Measurements from ENCODE around the gene HTATIP2. TPM values are rescaled to one million over a fixed set of nuclear protein-coding genes. Genes with fewer than 3 reads are reported as not detected.

Gene HTATIP2
- total and polyA plus RNA-seq, 9 of the 15 experiments (the other 6 are each of a cell fraction or from before 2014, with no cell fraction given), result 48.3 to 90.9 (median 64.4) TPM

DNA sequence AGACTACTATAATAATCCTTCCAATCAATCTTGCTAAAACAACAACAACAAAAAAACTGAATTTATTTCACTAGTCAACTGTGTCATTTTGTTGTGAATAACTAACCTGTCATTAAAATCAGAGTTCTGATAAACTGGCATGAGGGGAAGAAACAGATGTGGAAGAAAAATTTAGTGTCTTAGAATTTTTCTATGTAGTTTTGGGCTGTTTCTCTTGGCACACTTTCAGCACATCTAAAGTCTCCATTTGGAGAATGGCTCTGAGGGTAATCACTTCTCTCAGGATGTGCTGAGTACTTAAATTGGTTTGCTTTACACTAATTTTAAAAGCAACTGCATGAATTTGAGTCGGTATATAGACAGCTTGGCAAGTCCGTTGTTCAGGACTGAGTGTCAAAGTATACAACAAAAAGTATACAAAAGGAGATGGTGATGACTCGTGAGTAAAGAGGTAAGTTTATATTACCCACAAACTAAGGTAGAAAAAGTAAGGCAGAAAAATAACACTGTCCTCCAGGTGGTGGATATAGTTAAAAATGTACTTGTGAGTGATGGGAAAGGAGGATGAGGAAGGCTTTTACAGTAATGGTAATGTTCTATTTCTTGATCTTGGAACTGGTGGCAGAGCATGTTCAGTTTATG, 10.2 kb downstream of the HTATIP2 start:
- CTCF ChIA-PET (ENCODE audit: low intra/inter-chr PET ratio), result no interaction called here
- FAIRE-seq, result no peak
- 69% methylated on average over 3 of the region's 3 CpGs for WGBS (ENCODE audit: insufficient coverage, low coverage, missing lambda C conversion rate)
- H3K9ac ChIP-seq (ENCODE audit: insufficient read depth in 1 of 2, low read depth in 2 of 2, low read length in 2 of 2), result no peak overlapping the region
- in situ Hi-C loops (cut with MboI) (no loop called here), intact Hi-C loops (cut with micrococcal nuclease) (no loop called here)
- H3K4me2 ChIP-seq (ENCODE audit: insufficient read depth, low read length), result no peak overlapping the region
- peaks cover 39% of the 10 kb centered on the region for H3K36me3 ChIP-seq (ENCODE audit: control insufficient read depth, insufficient read depth, low read length)
- DNase-seq (ENCODE audit: extremely low read depth in 1 of 4, low spot score in 3 of 4), result no peak
- H3K9me1 ChIP-seq (ENCODE audit: control insufficient read depth, insufficient read depth, low read length), result no peaks in the 10 kb centered on the region
- H3K27ac ChIP-seq (ENCODE audit: extremely low read depth, low read depth, low read length), result no peak overlapping the region
- no peaks in the 10 kb centered on the region for H3K27me3 ChIP-seq (ENCODE audit: control insufficient read depth in 2 of 2, insufficient read depth in 2 of 2, low read length in 2 of 2)
- no peak for ATAC-seq
- H3K79me2 ChIP-seq (ENCODE audit: control insufficient read depth, insufficient read depth, low read length), result peaks cover under 1% of the 10 kb centered on the region; the same call in 1 of the 3 replicates
- BruUV-seq (replicated peaks), result no TSS peak
- POLR2A ChIA-PET, result interaction anchor here (0.7 to 1.0 kb wide), 2 partner anchors 13 to 24 kb away, joined by 3 read pairs; no protein-coding TSS in a partner anchor
- TF ChIP-seq PBX2 (CRISPR knock-in tag; IDR thresholded peaks at IDR 0.05; ENCODE audit: low read depth) (no peak), PBX2 (tag; conservative IDR thresholded peaks at IDR 0.05; ENCODE audit: low read depth) (no peak), PRPF4 (IDR thresholded peaks at IDR 0.05; ENCODE audit: insufficient read depth, low read depth, low read length, poor library complexity, severe bottlenecking) (no peak), HCFC1 (IDR thresholded peaks at IDR 0.05; ENCODE audit: low read depth, low read length) (no peak), TBL1XR1 (IDR thresholded peaks at IDR 0.05; ENCODE audit: low read length in 2 of 2) (no peak), SLC30A9 (CRISPR knock-in tag; IDR thresholded peaks at IDR 0.05) (no peak), ILF3 (IDR thresholded peaks at IDR 0.05; ENCODE audit: borderline replicate concordance) (no peak), NCOA6 (IDR thresholded peaks at IDR 0.05) (no peak), MAFK (IDR thresholded peaks at IDR 0.05; ENCODE audit: low read length) (no peak), ZNF217 (CRISPR knock-in tag; IDR thresholded peaks at IDR 0.05) (no peak)
- H3K9me3 ChIP-seq (replicated peaks; ENCODE audit: control insufficient read depth, insufficient read depth, low read depth, low read length), result no peaks in the 10 kb centered on the region
- H4K20me1 ChIP-seq (replicated peaks; ENCODE audit: control insufficient read depth, insufficient read depth, low read length), result no peaks in the 10 kb centered on the region
- H3K4me3 ChIP-seq, result no peak overlapping the region
- H2AFZ ChIP-seq (ENCODE audit: low read depth, low read length), result no peak overlapping the region
- H3K4me1 ChIP-seq (replicated peaks in 1 of 2; ENCODE audit: control insufficient read depth in 2 of 2, insufficient read depth in 2 of 2, low read length in 2 of 2), result peaks cover 0 to 18% of the 10 kb centered on the region in 2 experiments; a peak in 4 of 5 replicates

Measured in K562 (cell line).